ENCODE data around the gene ERC1.
"Not testable (repeated sequence)": the region's sequence is repeated elsewhere in the genome, so short reads cannot be mapped to it uniquely, and the experiment has no call there.

The ERC1 gene

GRCh38 chr12:1355871-1356270 lies 364.8 kb downstream of the ERC1 start:
- DNase-seq (ENCODE audit: low spot score) = not testable (repeated sequence)

GRCh38 chr12:1356285-1356684 lies 365.3 kb downstream of the ERC1 start:
- DNase-seq (ENCODE audit: low spot score) = no peak

- peak; percentile 49 for DNase-seq (ENCODE audit: low spot score)
These were observed 366.1 kb downstream of the ERC1 start for GRCh38 chr12:1357171-1357570.

GRCh38 chr12:1357711-1358110 lies 366.7 kb downstream of the ERC1 start:
- no peak for DNase-seq (ENCODE audit: low spot score)

- peak; percentile 34 for DNase-seq (ENCODE audit: low spot score)
These were observed 369.6 kb downstream of the ERC1 start for GRCh38 chr12:1360441-1361210.

GRCh38 chr12:1362143-1362662 lies 371.2 kb downstream of the ERC1 start:
- no peak for DNase-seq (ENCODE audit: low spot score)

- DNase-seq (ENCODE audit: low spot score) = no peak
These were observed 374.7 kb downstream of the ERC1 start for GRCh38 chr12:1365703-1366102.

- no peak for DNase-seq (ENCODE audit: low spot score)
These were observed 376.6 kb downstream of the ERC1 start for GRCh38 chr12:1367331-1368291.

- DNase-seq (ENCODE audit: low spot score) = no peak
These were observed 378.4 kb downstream of the ERC1 start for GRCh38 chr12:1369460-1369859.

- no peak for DNase-seq (ENCODE audit: low spot score)
These were observed 379.0 kb downstream of the ERC1 start for GRCh38 chr12:1369938-1370500.

GRCh38 chr12:1373901-1374735 lies 383.1 kb downstream of the ERC1 start:
- DNase-seq (ENCODE audit: low spot score) = no peak

GRCh38 chr12:1375323-1375722 lies 384.3 kb downstream of the ERC1 start:
- no peak for DNase-seq (ENCODE audit: low spot score)

- no peak for DNase-seq (ENCODE audit: low spot score)
These were observed 386.1 kb downstream of the ERC1 start for GRCh38 chr12:1377117-1377516.

- no peak for DNase-seq (ENCODE audit: low spot score)
These were observed 386.7 kb downstream of the ERC1 start for GRCh38 chr12:1377681-1378080.

GRCh38 chr12:1380171-1380851 lies 389.3 kb downstream of the ERC1 start:
- DNase-seq (ENCODE audit: low spot score) = no peak

GRCh38 chr12:1382151-1382550 lies 391.1 kb downstream of the ERC1 start:
- no peak for DNase-seq (ENCODE audit: low spot score)

GRCh38 chr12:1382826-1383225 lies 391.8 kb downstream of the ERC1 start:
- DNase-seq (ENCODE audit: low spot score) = no peak

GRCh38 chr12:1383758-1384157 lies 392.7 kb downstream of the ERC1 start:
- DNase-seq (ENCODE audit: low spot score) = no peak

GRCh38 chr12:1384910-1385309 lies 393.9 kb downstream of the ERC1 start:
- DNase-seq (ENCODE audit: low spot score) = no peak

- no peak for DNase-seq (ENCODE audit: low spot score)
These were observed 400.7 kb downstream of the ERC1 start for GRCh38 chr12:1391722-1392121.

- no peak for DNase-seq (ENCODE audit: low spot score)
These were observed 404.5 kb downstream of the ERC1 start for GRCh38 chr12:1395421-1395955.

All from hepatic stellate cell (primary cell).